ENCODE measurements around the gene FBXO48. TPM values are rescaled to one million over a fixed set of nuclear protein-coding genes. Genes with fewer than 3 reads are reported as not detected.

Gene FBXO48
- total RNA-seq, 1 experiment from 2014 or later: 1.7 TPM

GRCh38 chr2:68441179-68441993, 25.7 kb downstream of the FBXO48 start:
- Histone ChIP-seq H3K9me2 (replicated peaks; ENCODE audit: insufficient read depth, low read length) (no peaks in the 10 kb centered on the region), H3K9ac (ENCODE audit: low read length) (peak overlapping the region; percentile 64), H3K4me3 (ENCODE audit: low read length) (peak overlapping the region; percentile 53), H2AFZ (ENCODE audit: low read length) (no peak overlapping the region), H3K4me1 (ENCODE audit: low read length) (peaks cover 74% of the 10 kb centered on the region), H3K79me2 (ENCODE audit: low read length) (no peaks in the 10 kb centered on the region), H3K27ac (ENCODE audit: low read length) (peak overlapping the region; percentile 94), H3K4me2 (ENCODE audit: low read depth, low read length, poor library complexity, severe bottlenecking) (peak overlapping the region; percentile 80), H3K36me3 (ENCODE audit: insufficient read depth, low read length) (no peaks in the 10 kb centered on the region), H3K27me3 (ENCODE audit: low read length) (no peaks in the 10 kb centered on the region), H3K9me3 (ENCODE audit: low read length) (no peaks in the 10 kb centered on the region), H4K20me1 (ENCODE audit: insufficient read depth, low read depth, low read length) (no peaks in the 10 kb centered on the region)
- DNase-seq: peak; percentile 100

GRCh38 chr2:68438455-68439303, 28.4 kb downstream of the FBXO48 start:
- H2AFZ ChIP-seq (ENCODE audit: low read length): peak overlapping the region; percentile 59
- H3K4me3 ChIP-seq (ENCODE audit: low read length): peak overlapping the region; percentile 38
- peak overlapping the region; percentile 48 for H3K9ac ChIP-seq (ENCODE audit: low read length)
- H4K20me1 ChIP-seq (ENCODE audit: insufficient read depth, low read depth, low read length): no peaks in the 10 kb centered on the region
- H3K36me3 ChIP-seq (ENCODE audit: insufficient read depth, low read length): no peaks in the 10 kb centered on the region
- H3K79me2 ChIP-seq (ENCODE audit: low read length): no peaks in the 10 kb centered on the region
- peaks cover 86% of the 10 kb centered on the region for H3K4me1 ChIP-seq (ENCODE audit: low read length)
- no peaks in the 10 kb centered on the region for H3K9me2 ChIP-seq (replicated peaks; ENCODE audit: insufficient read depth, low read length)
- H3K27me3 ChIP-seq (ENCODE audit: low read length): no peaks in the 10 kb centered on the region
- peak; percentile 81 for DNase-seq
- peak overlapping the region; percentile 67 for H3K4me2 ChIP-seq (ENCODE audit: low read depth, low read length, poor library complexity, severe bottlenecking)
- peak overlapping the region; percentile 94 for H3K27ac ChIP-seq (ENCODE audit: low read length)
- no peaks in the 10 kb centered on the region for H3K9me3 ChIP-seq (ENCODE audit: low read length)

GRCh38 chr2:68436270-68436669, 30.8 kb downstream of the FBXO48 start:
- peak overlapping the region; percentile 68 for H3K27ac ChIP-seq (ENCODE audit: low read length)
- peak overlapping the region; percentile 19 for H3K4me2 ChIP-seq (ENCODE audit: low read depth, low read length, poor library complexity, severe bottlenecking)
- no peaks in the 10 kb centered on the region for H3K79me2 ChIP-seq (ENCODE audit: low read length)
- no peaks in the 10 kb centered on the region for H3K9me2 ChIP-seq (replicated peaks; ENCODE audit: insufficient read depth, low read length)
- H3K27me3 ChIP-seq (ENCODE audit: low read length): no peaks in the 10 kb centered on the region
- H3K9me3 ChIP-seq (ENCODE audit: low read length): no peaks in the 10 kb centered on the region
- peak overlapping the region; percentile 62 for H2AFZ ChIP-seq (ENCODE audit: low read length)
- no peaks in the 10 kb centered on the region for H4K20me1 ChIP-seq (ENCODE audit: insufficient read depth, low read depth, low read length)
- peak overlapping the region; percentile 25 for H3K9ac ChIP-seq (ENCODE audit: low read length)
- no peaks in the 10 kb centered on the region for H3K36me3 ChIP-seq (ENCODE audit: insufficient read depth, low read length)
- DNase-seq: no peak
- H3K4me3 ChIP-seq (ENCODE audit: low read length): no peak overlapping the region
- peaks cover 85% of the 10 kb centered on the region for H3K4me1 ChIP-seq (ENCODE audit: low read length)

- Histone ChIP-seq H3K27me3 (ENCODE audit: low read length) (no peaks in the 10 kb centered on the region), H3K4me3 (ENCODE audit: low read length) (no peak overlapping the region), H3K4me2 (ENCODE audit: low read depth, low read length, poor library complexity, severe bottlenecking) (peak overlapping the region; percentile 19), H3K36me3 (ENCODE audit: insufficient read depth, low read length) (no peaks in the 10 kb centered on the region), H3K4me1 (ENCODE audit: low read length) (peaks cover 85% of the 10 kb centered on the region), H4K20me1 (ENCODE audit: insufficient read depth, low read depth, low read length) (no peaks in the 10 kb centered on the region), H3K27ac (ENCODE audit: low read length) (peak overlapping the region; percentile 68), H3K79me2 (ENCODE audit: low read length) (no peaks in the 10 kb centered on the region), H2AFZ (ENCODE audit: low read length) (no peak overlapping the region), H3K9me2 (replicated peaks; ENCODE audit: insufficient read depth, low read length) (no peaks in the 10 kb centered on the region), H3K9ac (ENCODE audit: low read length) (no peak overlapping the region), H3K9me3 (ENCODE audit: low read length) (no peaks in the 10 kb centered on the region)
- DNase-seq: no peak
Observed at GRCh38 chr2:68435615-68436014, 31.5 kb downstream of the FBXO48 start.

- Histone ChIP-seq H3K27me3 (ENCODE audit: low read length) (no peaks in the 10 kb centered on the region), H2AFZ (ENCODE audit: low read length) (peak overlapping the region; percentile 13; the same call in 1 of the 2 replicates), H3K79me2 (ENCODE audit: low read length) (no peaks in the 10 kb centered on the region), H3K4me3 (ENCODE audit: low read length) (no peak overlapping the region), H4K20me1 (ENCODE audit: insufficient read depth, low read depth, low read length) (no peaks in the 10 kb centered on the region), H3K9me3 (ENCODE audit: low read length) (no peaks in the 10 kb centered on the region), H3K9me2 (replicated peaks; ENCODE audit: insufficient read depth, low read length) (no peaks in the 10 kb centered on the region), H3K9ac (ENCODE audit: low read length) (no peak overlapping the region), H3K36me3 (ENCODE audit: insufficient read depth, low read length) (no peaks in the 10 kb centered on the region), H3K4me2 (ENCODE audit: low read depth, low read length, poor library complexity, severe bottlenecking) (no peak overlapping the region), H3K4me1 (ENCODE audit: low read length) (peaks cover 85% of the 10 kb centered on the region), H3K27ac (ENCODE audit: low read length) (peak overlapping the region; percentile 68)
- peak; percentile 76 for DNase-seq
Observed at GRCh38 chr2:68434981-68435380, 32.1 kb downstream of the FBXO48 start.

GRCh38 chr2:68432696-68433658, 34.1 kb downstream of the FBXO48 start:
- DNase-seq: peak; percentile 75
- Histone ChIP-seq H3K27me3 (ENCODE audit: low read length) (no peaks in the 10 kb centered on the region), H3K4me1 (ENCODE audit: low read length) (peaks cover 76% of the 10 kb centered on the region), H3K9me3 (ENCODE audit: low read length) (no peaks in the 10 kb centered on the region), H3K4me3 (ENCODE audit: low read length) (no peak overlapping the region), H3K79me2 (ENCODE audit: low read length) (no peaks in the 10 kb centered on the region), H3K9me2 (replicated peaks; ENCODE audit: insufficient read depth, low read length) (no peaks in the 10 kb centered on the region), H3K36me3 (ENCODE audit: insufficient read depth, low read length) (no peaks in the 10 kb centered on the region), H4K20me1 (ENCODE audit: insufficient read depth, low read depth, low read length) (no peaks in the 10 kb centered on the region), H2AFZ (ENCODE audit: low read length) (no peak overlapping the region), H3K9ac (ENCODE audit: low read length) (no peak overlapping the region), H3K27ac (ENCODE audit: low read length) (no peak overlapping the region), H3K4me2 (ENCODE audit: low read depth, low read length, poor library complexity, severe bottlenecking) (no peak overlapping the region)

GRCh38 chr2:68431316-68431972, 35.6 kb downstream of the FBXO48 start:
- H3K36me3 ChIP-seq (ENCODE audit: insufficient read depth, low read length): no peaks in the 10 kb centered on the region
- no peaks in the 10 kb centered on the region for H3K79me2 ChIP-seq (ENCODE audit: low read length)
- no peak overlapping the region for H2AFZ ChIP-seq (ENCODE audit: low read length)
- no peak overlapping the region for H3K27ac ChIP-seq (ENCODE audit: low read length)
- no peak for DNase-seq
- H3K4me2 ChIP-seq (ENCODE audit: low read depth, low read length, poor library complexity, severe bottlenecking): no peak overlapping the region
- H3K4me3 ChIP-seq (ENCODE audit: low read length): no peak overlapping the region
- H3K9me2 ChIP-seq (replicated peaks; ENCODE audit: insufficient read depth, low read length): no peaks in the 10 kb centered on the region
- H3K9me3 ChIP-seq (ENCODE audit: low read length): no peaks in the 10 kb centered on the region
- H3K9ac ChIP-seq (ENCODE audit: low read length): no peak overlapping the region
- H3K4me1 ChIP-seq (ENCODE audit: low read length): peaks cover 79% of the 10 kb centered on the region
- H4K20me1 ChIP-seq (ENCODE audit: insufficient read depth, low read depth, low read length): no peaks in the 10 kb centered on the region
- no peaks in the 10 kb centered on the region for H3K27me3 ChIP-seq (ENCODE audit: low read length)
